SK-N-DZ (cell line): ENCODE results near the gene METRNL.
"Not testable (repeated sequence)": the region's sequence is repeated elsewhere in the genome, so short reads cannot be mapped to it uniquely, and the experiment has no call there.

ENCODE experiments used
- DNase-seq: peaks from one replicate; pipeline ENCODE4 v3.0.0-alpha.2; 2015; ENCODE audit warnings: low spot score

METRNL gene

DNA sequence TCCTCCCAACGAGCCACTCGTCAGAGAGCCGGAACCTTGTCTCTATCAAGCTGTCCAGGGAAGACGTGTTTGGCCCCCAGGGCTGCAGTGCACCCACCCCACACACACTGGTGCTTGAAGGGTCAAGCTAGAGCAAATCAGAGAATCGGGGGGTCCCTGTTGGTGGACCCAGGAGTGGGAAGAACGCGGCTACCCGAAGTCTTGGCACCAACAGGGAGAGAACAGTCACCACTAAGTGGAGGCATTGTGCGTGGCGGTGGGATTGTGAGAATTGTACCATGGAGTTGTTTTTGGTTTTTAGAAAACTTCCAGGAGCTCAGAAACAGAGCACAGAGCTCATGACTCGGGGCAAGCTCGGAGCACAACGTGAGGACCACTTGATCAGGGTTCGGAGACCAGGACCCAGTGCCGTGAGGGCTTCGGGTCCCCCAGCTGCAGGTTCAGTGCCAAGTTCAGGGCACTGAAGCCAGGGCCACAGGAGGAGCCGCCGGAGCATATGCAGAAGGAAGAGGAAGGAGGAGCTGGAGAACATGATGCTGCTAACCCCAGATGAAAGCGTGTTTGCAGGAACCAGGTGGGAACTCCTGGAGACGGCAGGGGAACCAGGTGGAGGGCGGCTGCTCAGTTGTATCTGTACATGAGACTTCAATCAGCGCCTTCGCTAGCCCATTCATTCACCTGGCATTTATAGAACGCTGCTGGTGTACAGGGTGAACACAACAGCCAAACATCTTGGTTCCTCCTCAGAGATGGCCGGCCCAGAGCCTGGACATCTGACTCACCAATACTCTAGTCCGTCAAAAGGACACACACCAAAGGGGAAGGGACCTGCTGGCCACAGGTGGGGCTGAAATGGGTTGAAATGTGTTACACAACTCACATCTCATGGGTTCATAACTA is 42.8 kb downstream of the METRNL start:
- no peak for DNase-seq

DNA sequence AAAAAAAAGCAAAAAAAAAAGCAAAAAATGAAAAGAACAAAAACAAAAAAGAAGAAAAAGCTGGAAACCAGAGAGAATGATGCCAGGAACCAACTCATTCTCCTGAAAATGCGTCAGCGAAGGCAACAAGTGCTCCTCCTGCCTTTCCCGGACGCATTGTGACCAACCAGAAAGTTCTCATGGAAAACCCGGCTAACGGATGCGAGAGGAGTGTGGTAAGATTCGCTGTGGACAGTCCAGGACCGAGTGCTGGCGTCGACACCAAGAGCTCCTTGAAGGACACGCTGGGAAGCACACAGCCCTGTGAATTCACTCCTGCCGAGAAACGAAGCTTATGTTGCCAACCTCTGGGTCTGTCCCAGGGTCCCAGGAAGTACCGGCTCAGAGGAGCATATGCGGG is 43.4 kb downstream of the METRNL start:
- no peak for DNase-seq

DNA sequence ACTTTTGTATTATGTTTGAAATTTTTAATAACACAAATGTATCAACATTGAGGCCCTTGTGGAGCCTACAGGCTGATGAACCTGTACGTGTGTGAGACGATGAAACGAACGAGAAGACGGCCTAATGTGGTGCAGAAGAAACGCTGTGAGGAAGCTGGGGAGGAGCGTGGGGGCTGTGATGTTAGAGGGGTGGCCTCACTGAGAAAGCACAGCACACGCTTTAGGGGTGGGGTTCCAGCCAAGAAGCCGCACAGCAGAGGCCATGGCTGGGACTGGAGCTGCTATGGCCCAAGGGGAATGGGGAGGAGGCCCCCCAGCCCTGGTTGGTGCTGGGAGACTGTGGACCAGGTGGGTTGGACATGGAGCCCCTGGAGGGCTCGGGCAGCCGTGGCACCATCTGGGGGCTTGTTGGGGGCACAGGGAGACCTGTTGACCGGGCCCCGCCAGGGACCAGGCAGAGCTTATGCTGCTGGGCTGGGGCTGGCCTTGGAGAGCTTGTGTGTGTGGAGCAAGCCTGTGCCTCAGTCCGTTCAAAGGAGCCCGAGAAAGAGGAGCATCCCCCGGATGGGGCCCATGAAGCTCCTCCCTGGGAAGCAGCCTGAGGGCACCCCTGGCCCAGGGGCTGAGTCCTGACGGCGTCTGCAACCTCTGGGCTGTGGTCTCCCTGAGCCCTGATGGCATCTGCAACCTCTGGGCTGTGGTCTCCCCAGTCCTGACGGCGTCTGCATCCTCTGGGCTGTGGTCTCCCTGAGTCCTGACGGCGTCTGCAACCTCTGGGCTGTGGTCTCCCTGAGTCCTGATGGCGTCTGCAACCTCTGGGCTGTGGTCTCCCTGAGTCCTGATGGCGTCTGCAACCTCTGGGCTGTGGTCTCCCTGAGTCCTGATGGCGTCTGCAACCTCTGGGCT is 44.7 kb downstream of the METRNL start:
- DNase-seq: no peak

DNA sequence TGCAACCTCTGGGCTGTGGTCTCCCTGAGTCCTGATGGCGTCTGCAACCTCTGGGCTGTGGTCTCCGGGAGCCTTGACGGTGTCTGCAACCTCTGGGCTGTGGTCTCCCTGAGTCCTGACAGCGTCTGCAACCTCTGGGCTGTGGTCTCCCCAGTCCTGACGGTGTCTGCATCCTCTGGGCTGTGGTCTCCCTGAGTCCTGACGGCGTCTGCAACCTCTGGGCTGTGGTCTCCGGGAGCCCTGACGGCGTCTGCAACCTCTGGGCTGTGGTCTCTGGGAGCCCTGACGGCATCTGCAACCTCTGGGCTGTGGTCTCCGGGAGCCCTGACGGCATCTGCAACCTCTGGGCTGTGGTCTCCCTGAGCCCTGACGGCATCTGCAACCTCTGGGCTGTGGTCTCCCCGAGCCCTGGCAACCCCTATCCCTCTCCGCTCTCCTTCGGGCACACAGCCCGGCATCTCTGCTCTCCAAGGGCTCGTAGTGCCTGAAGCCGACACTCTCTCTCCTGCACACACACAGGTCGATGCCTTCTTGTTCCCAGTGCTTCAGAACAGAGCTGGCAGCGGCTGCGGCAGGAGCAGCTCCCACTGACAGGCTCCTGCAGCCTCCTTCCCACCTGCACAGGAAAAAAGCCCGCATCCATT is 45.6 kb downstream of the METRNL start:
- no peak for DNase-seq

DNA sequence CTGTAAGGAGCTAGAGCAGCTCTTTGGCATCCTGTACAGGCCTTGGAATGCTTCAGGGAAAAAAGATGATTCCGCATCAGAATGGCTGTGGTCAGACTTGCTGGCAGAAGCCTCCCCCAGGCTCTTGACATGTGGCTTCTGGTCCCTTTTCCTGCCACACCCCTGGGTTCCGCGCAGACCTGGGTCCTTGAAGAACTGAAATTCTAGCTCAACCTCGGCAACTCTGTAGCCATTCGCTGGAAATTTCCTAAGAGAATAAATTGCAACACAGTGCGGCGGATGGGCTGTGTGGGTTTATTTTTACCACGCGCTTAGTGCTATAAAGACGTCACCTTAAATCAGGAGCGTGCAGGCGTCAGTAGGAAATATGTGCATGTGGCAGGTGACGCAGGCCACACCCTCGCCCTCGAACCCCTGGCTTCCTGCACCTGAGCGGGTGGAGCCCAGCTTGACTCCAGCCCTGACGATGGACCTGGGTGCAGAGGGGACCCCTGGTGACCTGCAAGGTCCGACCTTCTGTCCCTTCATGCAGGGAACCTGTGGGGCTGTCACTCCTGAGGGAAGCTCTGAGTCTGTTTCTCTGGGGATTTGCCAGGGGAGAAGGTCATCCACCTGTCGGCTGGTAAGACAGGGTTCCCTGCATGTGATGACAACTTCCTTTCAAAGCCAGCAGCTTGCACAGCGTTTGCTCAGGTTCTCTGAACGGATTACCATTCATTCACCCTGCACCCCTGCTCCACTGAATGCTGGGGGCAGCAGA is 46.3 kb downstream of the METRNL start:
- DNase-seq: no peak

DNA sequence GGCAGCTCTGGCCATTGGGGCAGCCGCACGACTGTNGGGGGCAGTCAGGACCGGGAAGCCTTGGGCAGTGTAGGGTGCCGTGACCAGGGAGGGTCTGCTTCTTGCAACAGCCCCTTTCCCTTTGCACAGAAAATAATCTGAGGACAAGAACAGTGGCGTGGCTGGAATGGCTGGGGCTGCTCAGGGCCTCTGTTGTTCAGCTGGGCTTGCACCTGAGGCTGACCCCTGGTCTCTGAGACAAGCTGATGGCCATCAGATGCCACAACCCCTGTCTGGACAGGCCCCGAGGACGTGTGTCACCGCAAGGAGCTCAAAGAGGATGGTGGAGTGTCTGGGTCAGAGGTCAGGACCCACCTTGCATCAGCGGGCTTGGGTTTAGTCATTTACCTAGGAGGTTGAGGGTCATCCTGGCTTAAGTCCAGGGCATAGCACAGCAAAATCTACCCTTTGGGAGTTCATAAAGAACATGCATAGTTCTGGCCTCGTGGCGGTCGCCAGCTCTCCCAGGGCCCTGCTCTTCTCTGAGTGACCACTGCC is 46.9 kb downstream of the METRNL start:
- DNase-seq: no peak

DNA sequence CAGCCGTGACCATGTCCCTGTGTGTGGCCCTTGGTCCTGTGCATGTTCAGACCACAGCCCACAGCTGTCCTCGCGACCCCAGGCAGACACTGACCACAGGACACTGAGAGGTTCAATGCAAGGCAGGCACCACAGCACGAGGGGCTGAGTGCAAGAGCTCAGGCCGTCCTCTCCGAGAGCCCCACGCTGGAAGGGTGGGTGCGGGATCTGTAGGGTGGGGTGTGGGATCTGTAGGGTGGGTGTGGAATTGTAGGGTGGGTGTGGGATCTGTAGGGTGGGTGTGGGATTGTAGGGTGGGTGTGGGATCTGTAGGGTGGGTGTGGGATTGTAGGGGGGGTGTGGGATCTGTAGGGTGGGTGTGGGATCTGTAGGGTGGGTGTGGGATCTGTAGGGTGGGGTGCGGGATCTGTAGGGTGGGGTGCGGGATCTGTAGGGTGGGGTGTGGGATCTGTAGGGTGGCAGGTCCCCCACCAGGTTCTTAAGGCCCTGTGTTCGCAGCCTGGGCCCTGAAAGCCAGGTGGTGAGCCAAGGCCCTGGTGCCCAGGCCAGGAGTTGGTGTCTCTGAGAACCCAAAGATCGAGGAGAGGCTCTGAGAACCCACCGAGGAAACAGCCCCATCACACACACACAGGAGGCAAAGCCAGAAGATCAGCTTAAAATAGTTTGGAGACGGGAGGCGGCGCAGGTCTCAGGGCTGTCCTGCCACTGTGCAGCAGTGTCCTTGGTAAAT is 48.2 kb downstream of the METRNL start:
- no peak for DNase-seq

DNA sequence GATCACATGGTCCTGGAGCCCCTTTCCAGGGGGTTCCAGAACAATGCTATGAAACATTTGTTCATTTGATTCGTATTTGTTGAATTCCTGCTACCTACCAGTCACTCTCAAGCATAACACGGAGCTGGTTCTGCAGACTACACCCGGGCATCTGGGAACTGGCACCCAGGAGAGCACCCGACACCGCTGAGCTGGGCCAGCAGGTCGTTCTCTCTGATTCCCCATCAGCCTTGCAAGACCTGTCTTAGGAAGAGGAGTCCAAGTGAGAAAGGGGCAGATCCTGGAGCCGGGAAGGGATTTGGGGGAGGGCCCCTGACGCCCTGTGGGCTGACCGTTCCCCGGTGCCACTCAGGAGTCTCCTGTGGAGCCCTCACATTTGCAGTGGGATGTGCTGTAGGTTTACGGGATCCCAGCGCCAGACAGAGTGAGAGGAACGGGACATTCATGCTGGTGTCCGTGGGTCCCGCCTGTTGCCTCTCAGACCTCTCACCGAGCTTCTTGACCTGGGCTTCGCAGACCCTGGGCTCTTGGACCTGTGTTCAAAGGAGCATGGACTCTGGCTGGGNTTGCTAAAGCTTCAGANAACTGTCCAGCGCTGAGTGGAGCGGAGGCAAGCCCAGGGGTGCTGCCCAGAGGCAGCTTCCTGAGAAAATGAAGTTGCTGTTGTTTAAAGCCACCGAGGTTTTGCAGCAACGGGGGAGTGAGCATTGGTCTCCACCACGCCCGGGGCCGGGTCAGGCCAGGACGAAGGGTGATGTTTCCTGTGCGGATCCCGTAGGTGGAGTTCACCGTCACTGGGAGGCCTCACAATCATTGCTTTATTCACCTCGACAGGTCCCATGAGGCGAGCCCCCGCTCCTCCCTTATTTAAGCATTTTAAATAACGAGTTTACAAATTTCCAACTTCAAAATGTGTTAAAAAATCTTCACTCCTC is 49.2 kb downstream of the METRNL start:
- no peak for DNase-seq

DNA sequence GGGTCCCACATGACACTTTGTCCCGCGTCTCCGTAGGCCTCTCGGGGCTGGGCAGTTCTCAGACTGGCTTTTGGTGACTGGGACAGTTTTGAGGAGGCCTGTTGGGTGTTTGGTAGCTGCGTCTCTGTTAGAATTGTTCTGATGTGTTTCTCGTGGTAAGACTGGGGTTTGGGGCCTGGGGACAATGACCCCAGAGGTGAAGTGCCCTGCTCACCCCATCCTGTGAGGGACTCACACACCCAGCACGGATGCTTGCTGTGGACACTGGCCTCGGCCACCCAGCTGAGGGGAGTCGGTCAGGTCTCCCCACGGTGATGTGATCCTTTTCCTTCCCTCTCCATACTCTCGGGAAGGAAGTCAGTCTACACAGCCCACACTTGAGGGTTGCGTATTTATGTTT is 50.3 kb downstream of the METRNL start:
- no peak for DNase-seq

DNA sequence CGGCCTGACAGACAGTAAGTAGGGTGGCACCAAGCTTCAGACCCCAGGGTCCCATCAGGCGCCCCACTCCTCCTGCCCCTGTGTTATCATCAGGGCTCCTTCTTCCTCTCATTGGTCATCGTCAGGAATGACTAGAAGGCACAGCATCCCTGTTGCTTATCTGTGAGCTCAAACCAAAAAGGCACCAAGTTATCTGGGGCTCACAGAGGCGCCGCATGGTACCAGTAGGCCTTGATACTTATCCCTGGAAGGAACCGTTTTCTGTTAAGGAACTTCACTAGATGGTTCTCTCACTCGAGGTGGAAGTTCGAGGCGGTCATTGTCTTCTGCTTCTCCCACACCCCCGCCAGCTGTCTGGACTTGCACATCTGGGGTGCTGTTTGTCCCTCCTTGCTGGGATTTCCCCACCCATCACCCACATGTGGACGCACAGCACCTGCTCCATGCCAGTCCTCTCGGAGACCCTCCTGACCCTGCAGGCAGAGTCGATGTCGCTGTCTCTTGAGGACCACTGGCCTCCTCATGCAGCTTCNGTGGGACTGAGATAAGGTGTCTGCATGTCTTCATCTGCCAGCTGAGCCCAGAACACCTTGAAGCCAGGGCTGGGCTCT is 52.1 kb downstream of the METRNL start:
- no peak for DNase-seq

DNA sequence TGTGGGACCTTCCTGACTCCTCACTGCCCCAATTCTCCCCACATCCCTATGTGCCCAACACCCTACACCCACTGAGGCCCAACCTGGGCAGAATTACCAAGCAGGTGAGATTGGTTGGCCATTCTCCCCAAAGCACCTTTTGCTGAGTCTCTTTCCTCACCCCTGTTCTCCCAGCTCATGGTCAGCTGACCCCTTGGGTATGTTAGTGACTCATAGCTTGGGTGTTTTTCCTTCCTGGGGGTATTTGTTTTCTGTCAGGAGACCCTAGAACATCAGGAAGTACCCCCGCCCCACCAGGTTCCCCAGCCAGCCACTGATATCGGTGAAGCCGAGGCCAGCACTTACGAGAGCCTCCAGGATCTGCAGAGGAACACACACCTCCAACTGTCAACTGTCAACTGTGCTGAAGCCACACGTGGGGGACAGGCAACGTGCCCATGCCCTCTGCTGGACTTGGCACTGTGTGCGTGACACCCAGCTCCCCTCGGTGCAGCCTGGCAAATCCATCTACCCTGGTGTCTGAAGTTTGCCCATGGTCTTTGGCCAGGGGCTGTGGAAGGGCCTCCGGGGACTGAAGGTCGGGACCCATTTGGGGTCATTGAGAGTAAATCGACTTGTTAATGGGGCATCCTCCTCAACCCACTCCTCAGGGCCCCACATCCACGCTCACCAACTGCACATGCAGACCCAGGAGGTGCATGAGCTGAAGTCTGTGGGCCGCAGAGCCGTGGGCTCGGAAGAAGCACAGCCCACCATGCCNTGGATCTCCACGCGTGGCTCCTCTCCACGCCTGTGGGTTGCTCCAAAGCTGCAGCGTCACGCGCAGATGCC is 53.1 kb downstream of the METRNL start:
- no peak for DNase-seq

DNA sequence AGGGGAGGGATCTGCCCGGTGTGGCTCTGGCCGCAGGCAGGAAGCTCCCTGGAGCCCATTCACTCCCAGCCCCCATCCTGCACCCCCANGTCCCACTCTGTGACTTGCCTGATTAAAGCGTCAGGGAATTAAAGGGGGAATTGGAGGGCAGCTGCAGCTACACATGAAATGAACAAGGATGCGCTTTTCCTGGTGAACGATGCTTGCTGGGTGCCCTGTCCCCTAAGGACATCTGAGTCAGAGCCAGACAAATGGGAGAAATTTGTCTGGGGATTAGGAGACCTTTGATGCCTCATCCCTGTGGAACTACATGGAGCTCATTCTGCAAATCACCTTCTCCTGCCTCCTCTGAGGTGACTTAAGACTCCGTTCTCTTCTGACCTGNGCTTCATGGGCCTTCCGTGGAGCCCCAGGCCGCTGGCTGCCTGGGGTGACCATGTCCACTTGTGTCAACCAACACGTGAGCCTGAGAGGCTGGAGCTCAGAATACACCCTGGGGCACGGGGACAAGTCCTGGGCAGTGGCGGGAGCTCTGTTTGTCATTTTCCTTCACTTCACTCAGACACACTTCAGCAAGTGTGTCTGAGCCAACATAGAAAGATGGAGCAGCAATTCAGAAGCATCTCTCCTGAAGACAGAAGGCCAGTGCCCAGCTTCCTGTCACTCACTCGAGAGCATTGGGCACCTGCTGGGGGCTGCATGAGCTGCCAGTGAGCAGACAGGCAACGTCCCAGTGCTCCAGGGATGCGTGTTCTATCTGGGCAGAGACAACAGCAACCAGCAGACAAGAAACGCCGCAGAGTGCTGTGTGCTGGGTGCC is 54.1 kb downstream of the METRNL start:
- no peak for DNase-seq

DNA sequence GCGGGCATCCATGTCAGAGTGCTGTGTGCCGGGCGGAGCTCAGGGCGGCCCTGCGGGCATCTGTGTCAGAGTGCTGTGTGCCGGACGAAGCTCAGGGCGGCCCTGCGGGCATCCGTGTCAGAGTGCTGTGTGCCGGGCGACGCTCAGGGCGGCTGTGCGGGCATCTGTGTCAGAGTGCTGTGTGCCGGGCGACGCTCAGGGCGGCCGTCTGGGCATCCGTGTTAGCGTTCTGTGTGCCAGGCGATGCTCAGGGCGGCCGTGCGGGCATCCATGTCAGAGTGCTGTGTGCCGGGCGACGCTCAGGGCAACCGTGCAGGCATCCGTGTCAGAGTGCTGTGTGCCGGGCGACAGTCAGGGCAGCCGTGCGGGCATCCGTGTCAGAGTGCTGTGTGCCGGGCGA is 55.0 kb downstream of the METRNL start:
- DNase-seq: not testable (repeated sequence)

DNA sequence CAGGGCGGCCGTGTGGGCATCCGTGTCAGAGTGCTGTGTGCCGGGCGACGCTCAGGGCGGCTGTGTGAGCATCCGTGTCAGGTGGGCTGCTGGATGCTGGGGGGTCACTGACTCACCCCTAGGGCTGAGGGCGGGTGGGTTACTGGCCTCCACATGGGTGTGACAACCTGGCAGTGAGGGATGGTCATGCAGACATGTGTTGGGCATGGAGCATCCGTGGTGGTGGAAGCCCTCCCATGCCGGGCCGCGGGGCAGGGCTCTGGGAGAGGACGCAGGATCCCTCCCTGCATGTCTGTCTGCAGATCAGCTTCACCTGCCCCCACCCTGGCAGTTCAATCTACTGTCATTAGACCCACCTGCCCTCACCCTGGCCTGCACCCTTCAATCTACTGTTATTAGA is 56.3 kb downstream of the METRNL start:
- DNase-seq: no peak

DNA sequence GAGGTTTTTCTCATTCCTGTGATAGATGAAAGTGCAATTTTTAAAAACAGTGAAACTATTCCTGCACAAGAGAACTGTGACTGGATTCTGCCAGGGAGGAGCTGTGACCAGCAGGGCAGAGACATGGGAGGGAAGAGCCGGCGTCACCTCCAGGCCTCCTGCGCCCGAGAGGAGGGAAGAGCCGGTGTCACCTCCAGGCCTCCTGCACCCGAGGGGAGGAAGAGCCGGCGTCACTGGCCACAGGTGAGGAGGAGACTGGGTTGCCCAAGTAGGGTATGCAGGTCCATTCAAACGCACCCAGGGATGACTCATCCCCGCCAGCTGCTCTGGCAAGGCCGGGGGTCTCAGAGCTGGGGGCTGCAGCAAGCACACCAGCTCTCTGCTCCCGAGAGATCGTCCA is 56.7 kb downstream of the METRNL start:
- no peak for DNase-seq

DNA sequence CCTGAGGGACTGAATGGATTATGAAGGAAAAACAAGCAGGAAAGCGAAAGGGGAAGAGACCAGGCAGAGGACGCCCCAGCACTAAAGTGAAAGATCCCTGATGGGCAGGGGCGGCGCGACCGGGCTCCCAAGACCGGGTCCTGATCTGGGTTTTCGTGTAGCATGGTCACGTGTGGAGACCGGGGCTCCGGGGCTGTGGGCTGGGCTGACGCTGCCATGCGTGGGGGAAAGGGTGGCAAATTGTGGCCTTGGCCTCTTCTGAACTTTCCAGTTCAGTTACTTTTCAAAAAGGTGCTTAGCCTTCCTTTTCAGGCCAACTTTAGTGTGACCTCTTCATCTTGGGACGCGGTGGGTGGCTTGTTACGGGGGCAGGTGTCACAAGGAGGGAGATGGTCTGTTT is 57.5 kb downstream of the METRNL start:
- no peak for DNase-seq

DNA sequence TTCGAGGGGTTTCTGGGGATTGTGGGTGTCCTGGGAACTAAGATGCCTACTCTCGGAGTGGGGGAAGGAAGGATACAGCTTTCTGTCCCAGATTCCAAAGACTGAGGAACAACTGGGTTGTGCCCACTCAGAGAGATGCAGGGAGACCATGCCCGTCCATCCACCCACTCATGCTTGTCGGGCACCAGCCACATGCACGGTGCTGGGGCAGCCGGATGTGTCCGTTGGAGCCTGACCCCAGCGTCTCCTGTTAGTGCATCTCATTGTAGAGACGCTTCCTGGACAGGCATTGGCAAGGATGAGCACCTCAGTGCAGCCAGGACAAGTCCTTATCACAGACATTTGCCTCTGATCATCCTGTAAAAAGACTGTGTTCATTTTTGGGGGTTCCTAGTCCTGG is 58.1 kb downstream of the METRNL start:
- no peak for DNase-seq
